ENCODE results near the gene CERS6. TPM values are rescaled to one million over a fixed set of nuclear protein-coding genes. Genes with fewer than 3 reads are reported as not detected.

Gene CERS6
- total RNA-seq, 1 experiment from 2014 or later = 17.3 TPM

DNA sequence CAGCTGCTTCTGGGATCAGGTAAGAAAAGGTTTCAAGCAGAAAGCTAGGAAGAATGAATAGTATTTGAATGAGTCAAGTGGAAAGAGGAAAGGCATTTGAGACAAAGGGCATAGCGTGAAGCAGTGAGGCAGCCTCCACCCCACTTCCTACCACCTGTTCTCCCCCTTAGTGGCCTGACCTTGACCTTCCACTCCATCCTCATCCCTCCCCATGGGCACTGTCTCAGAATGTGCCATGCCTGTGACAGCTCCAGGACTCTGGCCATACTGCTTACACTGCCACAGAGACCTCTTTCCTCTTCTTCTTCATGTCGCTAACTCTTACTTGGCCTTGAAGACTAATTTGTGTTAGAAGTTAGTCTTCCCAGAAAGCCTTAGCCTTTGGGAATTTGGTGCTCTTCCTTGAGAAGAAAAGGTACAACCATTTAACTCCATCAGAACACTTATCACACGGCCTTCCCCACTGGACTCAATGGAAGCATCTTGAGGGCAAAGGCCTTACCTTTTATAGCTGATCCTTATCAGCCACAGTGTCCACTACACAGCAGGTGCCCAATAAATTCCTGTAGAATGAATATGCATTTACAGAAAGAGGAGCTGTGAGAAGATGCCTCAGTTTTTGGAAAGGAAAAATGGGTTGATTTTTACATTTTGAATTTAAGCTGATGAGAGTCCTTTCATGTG, 331.2 kb downstream of the CERS6 start (continued):
- TF ChIP-seq, protein P1, sequence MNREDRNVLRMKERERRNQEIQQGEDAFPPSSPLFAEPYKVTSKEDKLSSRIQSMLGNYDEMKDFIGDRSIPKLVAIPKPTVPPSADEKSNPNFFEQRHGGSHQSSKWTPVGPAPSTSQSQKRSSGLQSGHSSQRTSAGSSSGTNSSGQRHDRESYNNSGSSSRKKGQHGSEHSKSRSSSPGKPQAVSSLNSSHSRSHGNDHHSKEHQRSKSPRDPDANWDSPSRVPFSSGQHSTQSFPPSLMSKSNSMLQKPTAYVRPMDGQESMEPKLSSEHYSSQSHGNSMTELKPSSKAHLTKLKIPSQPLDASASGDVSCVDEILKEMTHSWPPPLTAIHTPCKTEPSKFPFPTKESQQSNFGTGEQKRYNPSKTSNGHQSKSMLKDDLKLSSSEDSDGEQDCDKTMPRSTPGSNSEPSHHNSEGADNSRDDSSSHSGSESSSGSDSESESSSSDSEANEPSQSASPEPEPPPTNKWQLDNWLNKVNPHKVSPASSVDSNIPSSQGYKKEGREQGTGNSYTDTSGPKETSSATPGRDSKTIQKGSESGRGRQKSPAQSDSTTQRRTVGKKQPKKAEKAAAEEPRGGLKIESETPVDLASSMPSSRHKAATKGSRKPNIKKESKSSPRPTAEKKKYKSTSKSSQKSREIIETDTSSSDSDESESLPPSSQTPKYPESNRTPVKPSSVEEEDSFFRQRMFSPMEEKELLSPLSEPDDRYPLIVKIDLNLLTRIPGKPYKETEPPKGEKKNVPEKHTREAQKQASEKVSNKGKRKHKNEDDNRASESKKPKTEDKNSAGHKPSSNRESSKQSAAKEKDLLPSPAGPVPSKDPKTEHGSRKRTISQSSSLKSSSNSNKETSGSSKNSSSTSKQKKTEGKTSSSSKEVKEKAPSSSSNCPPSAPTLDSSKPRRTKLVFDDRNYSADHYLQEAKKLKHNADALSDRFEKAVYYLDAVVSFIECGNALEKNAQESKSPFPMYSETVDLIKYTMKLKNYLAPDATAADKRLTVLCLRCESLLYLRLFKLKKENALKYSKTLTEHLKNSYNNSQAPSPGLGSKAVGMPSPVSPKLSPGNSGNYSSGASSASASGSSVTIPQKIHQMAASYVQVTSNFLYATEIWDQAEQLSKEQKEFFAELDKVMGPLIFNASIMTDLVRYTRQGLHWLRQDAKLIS (CRISPR knock-in tag; IDR thresholded peaks at IDR 0.05; ENCODE audit: borderline replicate concordance) = no peak
- no peak for TF ChIP-seq ZNF281 (CRISPR knock-in tag; IDR thresholded peaks at IDR 0.05)
- no peak for TF ChIP-seq RELA (CRISPR knock-in tag; IDR thresholded peaks at IDR 0.05; ENCODE audit: borderline replicate concordance)
- no peak for TF ChIP-seq SOX15 (CRISPR knock-in tag; IDR thresholded peaks at IDR 0.05)
- no peak for TF ChIP-seq ZNF121 (CRISPR knock-in tag; IDR thresholded peaks at IDR 0.05)
- TF ChIP-seq IRF1 (CRISPR knock-in tag; IDR thresholded peaks at IDR 0.05) = no peak
- no peak for TF ChIP-seq NR1H2 (CRISPR knock-in tag; IDR thresholded peaks at IDR 0.05)
- TF ChIP-seq MYBL2 (CRISPR knock-in tag; IDR thresholded peaks at IDR 0.05) = no peak
- TF ChIP-seq ESRRA (CRISPR knock-in tag; IDR thresholded peaks at IDR 0.05; ENCODE audit: borderline replicate concordance) = no peak
- TF ChIP-seq, protein P2, sequence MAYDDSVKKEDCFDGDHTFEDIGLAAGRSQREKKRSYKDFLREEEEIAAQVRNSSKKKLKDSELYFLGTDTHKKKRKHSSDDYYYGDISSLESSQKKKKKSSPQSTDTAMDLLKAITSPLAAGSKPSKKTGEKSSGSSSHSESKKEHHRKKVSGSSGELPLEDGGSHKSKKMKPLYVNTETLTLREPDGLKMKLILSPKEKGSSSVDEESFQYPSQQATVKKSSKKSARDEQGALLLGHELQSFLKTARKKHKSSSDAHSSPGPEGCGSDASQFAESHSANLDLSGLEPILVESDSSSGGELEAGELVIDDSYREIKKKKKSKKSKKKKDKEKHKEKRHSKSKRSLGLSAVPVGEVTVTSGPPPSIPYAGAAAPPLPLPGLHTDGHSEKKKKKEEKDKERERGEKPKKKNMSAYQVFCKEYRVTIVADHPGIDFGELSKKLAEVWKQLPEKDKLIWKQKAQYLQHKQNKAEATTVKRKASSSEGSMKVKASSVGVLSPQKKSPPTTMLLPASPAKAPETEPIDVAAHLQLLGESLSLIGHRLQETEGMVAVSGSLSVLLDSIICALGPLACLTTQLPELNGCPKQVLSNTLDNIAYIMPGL (CRISPR knock-in tag; IDR thresholded peaks at IDR 0.05) = no peak
- no peak for TF ChIP-seq GABPB1 (CRISPR knock-in tag; IDR thresholded peaks at IDR 0.05)
- TF ChIP-seq, protein P3, sequence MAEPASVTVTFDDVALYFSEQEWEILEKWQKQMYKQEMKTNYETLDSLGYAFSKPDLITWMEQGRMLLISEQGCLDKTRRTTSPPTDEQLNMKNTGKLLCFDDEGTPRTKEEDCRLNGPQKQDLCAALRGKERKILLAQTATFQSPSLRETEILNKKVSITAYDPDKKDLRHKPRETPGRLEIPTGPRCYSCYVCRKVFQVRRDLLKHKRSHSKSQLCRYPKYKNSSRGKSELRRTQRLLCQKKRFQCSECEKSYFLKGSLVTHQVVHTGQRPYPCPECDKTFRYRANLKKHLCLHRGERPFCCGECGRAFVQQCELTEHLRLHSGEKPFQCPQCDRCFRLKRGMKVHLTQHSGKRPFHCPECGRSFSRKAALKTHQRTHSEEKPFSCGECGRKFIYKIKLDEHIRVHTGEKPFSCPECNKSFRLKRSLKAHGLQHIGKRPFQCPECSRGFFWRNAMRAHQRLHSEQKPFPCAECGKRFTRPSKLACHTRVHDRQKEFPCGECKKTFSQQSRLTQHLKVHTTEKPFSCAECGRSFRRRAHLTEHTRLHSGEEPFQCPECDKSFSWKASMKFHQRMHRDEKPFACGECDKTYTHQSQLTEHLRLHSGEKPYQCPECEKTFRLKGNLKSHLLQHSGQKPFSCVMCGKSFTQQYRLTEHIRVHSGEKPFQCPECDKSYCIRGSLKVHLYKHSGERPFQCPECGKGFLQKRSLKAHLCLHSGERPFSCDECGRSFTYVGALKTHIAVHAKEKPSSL (CRISPR knock-in tag; conservative IDR thresholded peaks at IDR 0.05) = no peak

GRCh38 chr2:168787782-168788376, 331.8 kb downstream of the CERS6 start:
- no peaks in the 10 kb centered on the region for H3K36me3 Mint-ChIP-seq
- ChIA-PET POLR2A (no interaction called here), CTCF (no interaction called here)
- H3K27ac Mint-ChIP-seq = no peak overlapping the region
- no peak overlapping the region for H3K4me3 Mint-ChIP-seq
- H3K9me3 Mint-ChIP-seq = 0 out of 2 replicates have a peak, but pooled peaks cover 4% of the 10 kb centered on the region
- H3K27me3 Mint-ChIP-seq (ENCODE audit: low read depth) = no peaks in the 10 kb centered on the region
- no peak for ATAC-seq
- no peak for DNase-seq (ENCODE audit: low spot score)
- H3K4me1 Mint-ChIP-seq = peaks cover 6% of the 10 kb centered on the region
- no peak for TF ChIP-seq GRHL2 (CRISPR knock-in tag; IDR thresholded peaks at IDR 0.05; ENCODE audit: insufficient replicate concordance, severe bottlenecking)
- TF ChIP-seq TCF7 (CRISPR knock-in tag; IDR thresholded peaks at IDR 0.05; ENCODE audit: low read depth) = no peak
- no peak for TF ChIP-seq ZNF532 (CRISPR knock-in tag; IDR thresholded peaks at IDR 0.05; ENCODE audit: borderline replicate concordance)
- TF ChIP-seq OVOL2 (CRISPR knock-in tag; IDR thresholded peaks at IDR 0.05; ENCODE audit: borderline replicate concordance) = no peak
- no peak for TF ChIP-seq TEAD1 (CRISPR knock-in tag; IDR thresholded peaks at IDR 0.05)
- TF ChIP-seq SP1 (CRISPR knock-in tag; conservative IDR thresholded peaks at IDR 0.05) = no peak

Data from WTC11 (cell line).